ENCODE data around the gene PAPPA.

Gene PAPPA

DNA sequence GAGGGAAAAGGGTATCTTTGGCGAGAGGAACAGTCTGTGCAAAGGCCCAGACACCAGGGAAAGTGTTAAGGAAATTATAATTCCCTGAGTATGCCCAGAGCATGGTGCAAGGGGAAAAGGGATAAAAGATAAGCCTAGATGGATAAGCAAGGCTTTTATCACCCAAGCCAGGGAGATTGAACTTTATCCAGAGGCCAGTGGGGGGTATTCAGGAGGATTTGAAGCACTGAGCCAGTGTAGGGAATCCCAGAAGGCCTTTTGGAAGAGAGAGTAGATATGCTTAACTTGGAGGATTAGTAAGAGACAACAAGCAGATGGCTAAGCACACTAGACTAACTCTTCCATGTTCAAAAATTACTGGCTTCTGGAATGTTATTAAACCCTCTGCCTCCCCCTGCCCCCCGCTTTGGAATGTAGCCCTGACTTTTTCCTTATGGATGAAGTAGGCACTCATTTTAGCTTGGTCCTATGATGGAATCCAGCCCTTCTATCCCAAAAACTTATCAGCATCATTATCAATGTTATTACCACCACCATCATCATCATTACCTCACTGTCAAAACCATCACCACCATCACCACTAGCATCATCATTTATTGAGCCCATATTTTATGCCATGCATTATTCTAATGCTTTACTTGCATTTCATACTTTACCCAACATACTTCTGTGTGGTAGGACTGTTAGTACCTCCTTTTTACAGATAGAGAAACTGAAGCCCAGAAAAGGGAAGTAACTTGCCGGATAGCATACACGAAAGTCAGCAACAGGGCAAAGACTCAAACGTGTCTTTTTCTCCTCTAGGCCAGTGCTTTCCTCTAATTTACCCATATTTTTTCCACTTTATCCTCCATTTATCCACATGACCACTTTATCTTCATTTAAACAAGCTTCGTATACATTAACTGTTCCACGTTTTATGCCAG lies 237.0 kb downstream of the PAPPA start:
- no peak for DNase-seq

DNA sequence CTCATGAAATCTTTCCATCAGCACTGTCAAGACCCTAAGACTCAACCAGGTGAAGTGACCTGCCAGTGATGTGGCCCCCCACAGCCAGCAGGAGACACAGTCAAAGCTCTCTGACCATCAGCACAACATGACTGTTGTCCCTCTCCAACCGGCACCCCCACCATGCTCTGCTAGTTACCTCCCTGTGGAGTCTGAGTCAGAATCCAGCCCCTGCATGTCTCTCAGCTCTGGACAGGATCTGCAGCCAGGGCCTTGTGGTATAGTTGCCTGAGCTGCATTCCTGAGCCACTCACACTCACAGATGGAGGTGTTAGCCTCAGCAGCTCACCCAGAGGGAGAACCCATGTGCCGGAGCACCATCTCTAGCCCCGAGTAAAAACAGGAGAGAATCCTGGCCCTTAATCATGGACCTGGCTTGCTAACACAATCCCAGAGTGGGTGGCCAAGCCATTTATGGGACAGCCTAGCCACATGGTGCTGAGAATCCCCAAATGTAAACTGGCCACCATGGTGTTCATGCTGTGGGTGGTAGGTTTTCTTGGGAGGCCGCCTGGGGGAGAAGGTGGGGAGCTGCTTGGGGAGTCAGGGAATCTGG lies 237.8 kb downstream of the PAPPA start:
- DNase-seq = no peak

DNA sequence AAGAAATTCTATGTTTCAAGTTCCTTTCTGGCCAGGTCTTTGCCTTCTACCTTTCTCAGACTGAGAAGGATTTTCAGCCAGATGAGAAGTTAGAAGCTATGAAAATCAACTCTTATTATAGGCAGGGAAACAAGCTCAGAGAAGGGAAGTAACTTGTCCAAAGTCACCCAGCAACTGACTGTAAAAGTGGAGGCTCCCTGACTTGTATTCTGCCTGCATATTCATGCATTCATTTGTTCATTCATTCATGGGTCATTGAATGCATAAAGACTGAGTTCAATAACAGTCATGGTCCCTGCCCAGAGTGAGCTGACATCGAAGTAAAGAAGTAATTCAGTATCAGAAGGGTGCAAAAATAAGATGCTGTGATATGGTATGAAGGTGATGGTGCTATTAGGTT lies 239.6 kb downstream of the PAPPA start:
- no peak for DNase-seq

DNA sequence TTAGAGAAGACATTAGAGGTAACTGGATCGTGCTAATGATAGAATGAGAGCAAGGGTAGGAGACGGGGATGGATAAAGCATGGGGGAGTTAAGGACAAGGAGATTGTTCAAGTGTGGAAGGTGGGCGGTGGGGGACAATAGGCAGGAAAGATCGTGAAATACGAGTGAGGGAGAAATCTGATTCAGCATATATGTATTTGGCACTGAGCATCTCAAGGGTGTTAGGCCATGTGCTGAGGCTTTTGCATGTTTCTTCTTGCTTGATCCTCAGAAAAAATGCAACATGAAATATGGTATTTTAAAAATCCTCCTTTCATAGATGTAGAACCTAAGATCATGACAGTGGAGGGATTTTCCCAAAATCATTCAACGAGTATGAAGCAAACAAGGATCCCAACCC lies 240.5 kb downstream of the PAPPA start:
- no peak for DNase-seq

- DNase-seq = no peak
These were observed 241.5 kb downstream of the PAPPA start for GRCh38 chr9:116394894-116395698.

DNA sequence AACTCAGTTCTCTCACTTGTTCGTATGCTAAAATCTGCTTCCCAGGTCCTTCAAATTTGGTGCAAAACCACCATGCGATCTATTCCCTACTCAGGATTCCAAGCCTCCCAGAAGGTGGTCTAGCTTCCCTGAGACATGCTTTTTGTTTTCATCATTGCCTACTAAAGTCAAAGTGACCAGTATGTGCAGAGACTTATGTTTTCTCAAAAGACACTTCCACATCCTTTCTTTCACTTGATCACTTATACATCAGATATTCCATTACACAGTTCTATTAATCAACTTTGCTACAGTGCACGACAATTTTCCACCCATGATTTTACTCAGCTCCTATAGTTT lies 242.1 kb downstream of the PAPPA start:
- DNase-seq = no peak

DNA sequence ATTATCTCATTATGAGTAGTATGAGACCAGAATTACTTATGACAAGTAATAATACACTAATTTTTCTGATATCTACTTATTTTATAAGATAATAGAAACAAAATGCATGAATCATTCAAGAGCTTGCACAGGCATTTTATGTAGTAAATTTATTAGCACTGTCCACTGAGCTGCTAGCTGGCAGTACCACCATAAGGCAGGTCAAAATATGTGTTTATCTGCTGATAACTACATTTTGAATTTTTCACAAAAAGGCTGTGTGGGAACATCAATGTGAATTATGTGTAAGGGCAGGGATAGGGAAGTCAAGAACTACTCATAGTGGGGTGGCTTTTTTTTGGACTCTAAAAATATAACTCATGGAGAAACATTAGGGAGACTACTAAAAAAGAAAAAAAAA lies 249.6 kb downstream of the PAPPA start:
- DNase-seq = no peak

DNA sequence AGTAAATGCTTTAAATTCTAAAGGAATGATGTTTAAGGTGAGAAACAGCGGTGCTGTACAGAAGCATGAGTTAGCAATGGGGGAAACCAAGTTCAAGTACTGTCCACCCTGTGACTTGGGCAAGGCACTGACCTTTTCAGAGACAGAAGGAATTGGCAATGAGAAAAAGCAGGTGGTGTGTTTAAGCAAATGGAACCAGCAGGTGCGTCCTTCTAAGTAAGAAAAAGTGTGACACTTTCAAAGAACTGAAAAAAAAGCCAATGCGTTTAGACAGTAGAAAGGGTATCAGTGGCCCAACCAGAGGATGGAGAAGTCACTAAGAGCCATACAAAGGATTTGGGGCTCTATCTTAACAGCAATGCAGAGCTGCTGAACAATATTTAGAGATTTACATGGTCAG lies 250.6 kb downstream of the PAPPA start:
- no peak for DNase-seq

DNA sequence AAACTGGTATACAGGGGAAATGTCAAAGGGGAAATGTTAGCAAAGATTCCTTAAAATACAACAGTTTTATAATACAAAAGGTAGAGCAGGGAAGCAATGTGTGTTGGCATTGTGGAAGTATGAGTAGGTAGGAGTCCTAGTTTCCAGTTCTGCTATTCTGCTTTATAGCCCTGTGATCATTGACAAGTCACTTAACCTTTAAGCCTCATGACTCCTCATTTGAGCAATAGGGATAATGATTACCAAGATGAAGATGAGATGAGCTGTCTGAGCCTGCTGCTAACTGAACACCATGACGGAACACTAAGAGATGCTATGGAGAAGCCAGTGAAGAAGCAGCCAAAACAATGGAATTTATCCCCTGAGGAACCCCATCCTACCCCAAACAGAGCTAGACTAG lies 251.7 kb downstream of the PAPPA start:
- DNase-seq = no peak

DNA sequence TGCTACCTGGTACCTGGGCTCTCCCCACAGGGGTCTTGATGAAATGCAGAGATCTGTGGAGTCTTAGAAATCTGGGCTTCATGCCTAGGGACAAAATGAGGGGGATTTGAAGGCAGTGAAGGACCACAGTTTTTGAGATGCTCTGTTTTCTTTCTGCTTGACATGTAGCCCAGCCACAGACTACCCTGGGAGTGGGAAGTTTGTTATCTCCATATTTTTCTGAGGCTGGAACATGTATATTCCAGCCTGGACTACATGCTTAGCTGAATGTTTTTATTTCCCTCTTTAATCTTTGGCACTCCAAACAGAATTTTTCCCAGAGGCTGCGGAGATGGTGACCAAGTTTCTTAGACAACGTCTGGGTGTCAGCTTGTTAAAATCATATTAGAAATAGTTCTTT lies 252.9 kb downstream of the PAPPA start:
- no peak for DNase-seq

GRCh38 chr9:116409129-116409528 lies 255.5 kb downstream of the PAPPA start:
- no peak for DNase-seq

DNA sequence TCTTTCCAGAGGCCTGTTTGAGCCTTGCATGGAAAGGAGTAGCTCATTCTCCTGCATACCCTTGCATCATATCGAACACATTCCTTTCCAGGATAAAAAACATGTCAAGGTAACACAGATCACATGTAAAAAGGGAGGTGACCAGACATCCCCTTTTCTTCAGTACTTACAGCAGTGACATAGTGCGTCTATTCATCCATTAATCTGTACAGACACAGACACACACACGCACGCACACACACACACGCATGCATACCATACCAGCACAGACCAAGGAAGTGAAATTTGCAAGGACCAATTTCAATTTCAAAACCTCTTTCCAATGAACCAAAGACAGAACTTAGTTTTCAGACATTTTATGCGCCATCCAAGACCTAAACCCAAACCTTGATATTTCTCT lies 256.0 kb downstream of the PAPPA start:
- no peak for DNase-seq

- no peak for DNase-seq
These were observed 257.9 kb downstream of the PAPPA start for GRCh38 chr9:116411506-116411905.

- no peak for DNase-seq
These were observed 260.8 kb downstream of the PAPPA start for GRCh38 chr9:116414374-116414773.

DNA sequence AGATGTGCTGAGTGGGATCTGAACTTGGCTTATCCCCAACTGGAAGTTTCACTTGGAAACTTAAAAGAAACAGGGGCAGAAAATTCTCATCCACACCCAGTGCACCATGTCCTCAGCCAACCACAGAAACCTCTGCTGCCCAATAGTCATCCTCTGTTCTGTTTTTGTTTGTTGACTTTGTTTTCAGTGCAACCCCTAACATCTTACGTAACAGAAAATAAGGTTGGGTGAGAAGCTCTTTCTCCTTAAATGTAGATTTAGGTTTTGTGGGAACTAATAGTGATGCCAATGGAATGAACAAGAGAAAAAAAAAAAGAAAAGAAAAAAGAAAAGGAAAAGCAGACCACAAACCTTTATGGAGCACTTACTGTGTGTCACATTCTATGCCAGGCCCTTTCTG lies 262.8 kb downstream of the PAPPA start:
- DNase-seq = no peak

DNA sequence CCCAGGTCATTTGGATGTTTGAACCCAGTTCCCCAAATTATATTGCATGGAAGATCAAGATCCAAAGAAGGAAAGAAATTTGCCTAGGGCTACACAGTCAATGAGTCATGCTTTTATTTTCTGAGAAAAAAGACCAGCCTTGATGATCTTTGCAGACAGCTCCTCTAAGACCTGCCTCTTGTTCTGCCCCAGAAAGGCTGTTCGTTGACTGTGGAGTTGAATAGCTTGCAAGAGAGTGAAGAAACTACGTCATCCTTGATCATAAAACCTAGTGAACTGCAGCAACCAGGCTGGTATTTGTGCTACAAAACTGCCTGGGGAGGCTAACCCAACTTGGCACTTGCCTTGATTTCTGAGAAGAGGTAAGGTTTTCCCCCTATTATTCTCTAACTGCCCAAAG lies 263.9 kb downstream of the PAPPA start:
- no peak for DNase-seq

DNA sequence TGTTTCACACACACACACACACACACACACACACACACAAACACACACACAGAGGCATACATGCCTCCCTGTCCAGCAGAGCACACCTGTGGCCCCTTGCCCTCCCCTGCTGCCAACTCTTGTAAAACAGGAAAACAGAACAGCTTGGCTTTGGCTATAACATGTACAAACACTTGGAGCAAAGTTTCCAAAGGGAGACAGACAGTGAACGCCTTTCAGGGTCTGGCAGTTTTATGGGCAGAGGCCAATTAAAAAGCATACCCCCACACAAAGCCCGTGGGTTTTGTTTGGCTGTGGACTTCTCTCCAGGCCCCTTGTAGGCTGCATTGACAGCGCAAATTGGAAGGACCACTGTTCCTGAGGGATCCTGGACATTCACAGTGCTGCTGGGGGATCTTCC lies 265.6 kb downstream of the PAPPA start:
- DNase-seq = no peak

GRCh38 chr9:116420993-116421538 lies 267.5 kb downstream of the PAPPA start:
- no peak for DNase-seq

- DNase-seq = no peak
These were observed 268.8 kb downstream of the PAPPA start for GRCh38 chr9:116422119-116422979.

DNA sequence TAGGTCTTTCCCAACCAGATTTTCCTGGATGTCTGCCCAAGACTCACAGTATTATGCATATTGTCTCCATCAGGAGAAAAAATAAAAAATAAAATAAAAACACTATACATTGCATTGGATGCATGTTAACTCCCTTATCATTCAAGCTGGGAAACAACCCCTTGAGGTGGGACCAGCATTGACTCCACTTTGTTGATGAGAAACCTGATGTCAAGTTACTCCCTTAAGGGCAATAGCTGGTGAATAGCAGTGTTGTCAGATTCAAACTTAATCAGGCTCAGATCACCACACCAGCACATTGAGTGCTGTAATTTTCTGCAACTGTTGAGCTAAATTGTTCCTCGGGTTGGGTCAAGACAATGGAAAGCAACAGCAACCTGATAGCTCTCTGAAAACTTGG lies 269.6 kb downstream of the PAPPA start:
- DNase-seq = no peak

DNA sequence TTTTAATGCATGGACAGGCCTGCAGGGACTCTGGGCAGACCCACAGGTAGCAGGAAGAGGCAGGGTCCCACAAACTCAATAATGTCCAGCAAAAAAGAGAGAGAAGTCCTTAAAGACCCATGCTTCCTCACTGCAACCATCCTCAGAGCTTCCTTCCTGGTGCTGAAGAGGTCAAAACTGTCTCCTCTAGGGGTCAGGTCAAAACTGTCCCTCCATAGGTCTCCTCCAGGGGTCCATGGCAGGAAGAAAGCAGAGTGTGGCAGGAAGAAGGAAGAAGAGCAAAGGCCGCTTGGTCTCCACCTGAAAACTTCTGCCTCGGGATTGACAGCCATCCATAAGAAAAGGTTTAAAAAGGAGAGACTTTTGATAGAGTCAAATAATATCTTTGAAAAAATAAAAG lies 271.7 kb downstream of the PAPPA start:
- DNase-seq = no peak

GRCh38 chr9:116430849-116431248 lies 277.3 kb downstream of the PAPPA start:
- no peak for DNase-seq

- no peak for DNase-seq
These were observed 278.5 kb downstream of the PAPPA start for GRCh38 chr9:116432051-116432450.
